Measurements from ENCODE around the gene CFAP46.

The CFAP46 gene

DNA sequence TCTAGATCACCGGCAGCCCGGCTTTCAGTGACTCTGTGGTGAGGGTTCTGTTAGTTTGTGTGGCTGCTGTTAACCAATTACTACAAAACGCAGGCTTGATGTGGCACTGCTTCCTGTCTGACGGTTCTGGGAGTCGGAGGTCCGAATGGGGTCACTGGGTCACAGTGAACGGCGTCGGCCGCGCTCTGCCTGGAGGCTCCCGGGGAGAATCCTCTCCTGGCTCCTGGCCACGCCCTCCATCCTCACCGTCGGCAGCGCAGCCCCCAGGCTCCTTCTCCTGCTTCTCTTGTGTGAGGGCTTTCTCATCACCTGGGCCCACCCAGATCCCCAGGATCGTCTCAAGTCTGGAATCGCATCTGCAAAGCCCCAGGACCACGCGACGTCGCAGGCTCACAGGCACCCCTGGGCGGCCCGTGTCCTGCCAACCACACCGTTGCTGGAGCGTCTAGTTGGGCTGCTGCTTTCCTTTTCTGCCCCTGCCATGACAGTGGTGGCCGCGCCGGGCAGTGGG is 124.6 kb downstream of the CFAP46 start:
- FAIRE-seq = no peak

GRCh38 chr10:132816718-132817117 is 125.7 kb downstream of the CFAP46 start:
- no peak for FAIRE-seq

DNA sequence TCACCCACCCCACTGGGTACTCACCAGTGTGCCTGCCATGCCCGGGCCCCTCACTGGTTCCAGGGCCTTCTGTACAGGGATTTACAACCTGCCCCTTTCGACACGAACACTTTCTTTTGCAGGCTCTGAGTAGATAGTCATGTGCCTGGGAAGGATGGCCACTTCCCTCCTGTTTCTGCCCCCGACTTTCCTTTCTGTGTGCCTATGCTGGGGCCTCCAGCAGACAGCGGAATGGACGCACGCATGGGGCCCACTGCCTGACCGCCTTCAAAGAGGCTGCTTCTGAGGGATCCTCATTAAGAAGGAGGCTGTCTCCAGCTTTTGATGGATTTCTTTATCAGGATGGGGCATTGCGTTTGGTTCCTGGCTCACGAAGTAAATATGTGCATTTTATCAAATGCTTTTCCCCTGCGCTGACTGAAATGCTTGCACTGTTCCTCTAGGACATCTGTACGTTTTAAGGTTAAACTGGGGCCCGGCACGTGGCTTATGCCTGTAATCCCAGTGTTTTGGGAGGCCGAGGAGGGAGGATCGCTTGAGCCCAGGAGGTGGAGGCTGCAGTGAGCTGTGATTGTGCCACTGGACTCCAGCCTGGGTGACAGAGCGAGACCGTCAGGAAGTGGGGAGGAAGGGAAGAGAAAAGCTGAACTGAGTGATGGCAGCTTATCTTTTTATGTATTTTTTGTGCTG is 127.1 kb downstream of the CFAP46 start:
- no peak for FAIRE-seq

DNA sequence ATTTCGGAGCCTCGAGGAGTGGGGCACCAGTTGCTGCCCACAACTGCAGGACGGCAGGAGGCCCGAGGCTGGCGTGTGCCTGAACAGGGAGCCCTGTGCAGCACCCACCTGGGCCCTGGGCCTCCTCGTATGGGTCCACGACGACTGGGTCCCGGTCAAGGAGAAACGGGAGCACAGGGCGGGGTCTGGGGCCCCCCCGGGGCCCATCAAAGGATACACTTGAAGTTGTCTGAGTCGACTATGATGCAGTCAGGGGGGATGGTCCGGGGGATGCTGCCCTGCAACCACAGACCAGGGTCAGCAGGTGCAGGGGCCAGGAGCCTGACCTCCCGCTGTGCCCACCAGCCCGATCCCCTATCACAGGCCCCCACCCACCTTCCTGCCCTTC is 127.9 kb downstream of the CFAP46 start:
- no peak for FAIRE-seq

GRCh38 chr10:132813560-132814468 is 128.6 kb downstream of the CFAP46 start:
- no peak for FAIRE-seq

- FAIRE-seq = no peak
Measured at GRCh38 chr10:132813001-132813401, 129.4 kb downstream of the CFAP46 start.

DNA sequence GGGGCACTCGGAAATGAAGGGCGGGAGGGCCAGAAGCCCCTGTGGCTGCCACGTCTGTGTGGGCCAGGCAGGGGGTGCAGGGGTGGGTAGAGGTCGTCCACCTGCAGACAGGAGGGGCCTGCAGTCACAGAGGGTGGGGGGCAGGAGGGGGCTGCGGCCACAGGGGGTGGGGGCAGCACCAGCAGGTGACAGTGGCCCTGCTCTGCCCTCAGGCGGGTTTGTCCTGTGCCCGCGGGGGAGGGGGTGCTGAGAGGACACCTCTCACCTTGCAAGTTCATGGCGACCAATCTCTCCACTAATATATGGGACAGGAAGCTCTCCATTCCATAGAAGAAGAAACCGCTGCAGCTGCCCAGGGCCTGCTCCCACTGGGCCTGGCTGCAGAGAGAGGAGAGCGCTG is 129.8 kb downstream of the CFAP46 start:
- no peak for FAIRE-seq

- no peak for FAIRE-seq
Measured at GRCh38 chr10:132811891-132812481, 130.4 kb downstream of the CFAP46 start.

DNA sequence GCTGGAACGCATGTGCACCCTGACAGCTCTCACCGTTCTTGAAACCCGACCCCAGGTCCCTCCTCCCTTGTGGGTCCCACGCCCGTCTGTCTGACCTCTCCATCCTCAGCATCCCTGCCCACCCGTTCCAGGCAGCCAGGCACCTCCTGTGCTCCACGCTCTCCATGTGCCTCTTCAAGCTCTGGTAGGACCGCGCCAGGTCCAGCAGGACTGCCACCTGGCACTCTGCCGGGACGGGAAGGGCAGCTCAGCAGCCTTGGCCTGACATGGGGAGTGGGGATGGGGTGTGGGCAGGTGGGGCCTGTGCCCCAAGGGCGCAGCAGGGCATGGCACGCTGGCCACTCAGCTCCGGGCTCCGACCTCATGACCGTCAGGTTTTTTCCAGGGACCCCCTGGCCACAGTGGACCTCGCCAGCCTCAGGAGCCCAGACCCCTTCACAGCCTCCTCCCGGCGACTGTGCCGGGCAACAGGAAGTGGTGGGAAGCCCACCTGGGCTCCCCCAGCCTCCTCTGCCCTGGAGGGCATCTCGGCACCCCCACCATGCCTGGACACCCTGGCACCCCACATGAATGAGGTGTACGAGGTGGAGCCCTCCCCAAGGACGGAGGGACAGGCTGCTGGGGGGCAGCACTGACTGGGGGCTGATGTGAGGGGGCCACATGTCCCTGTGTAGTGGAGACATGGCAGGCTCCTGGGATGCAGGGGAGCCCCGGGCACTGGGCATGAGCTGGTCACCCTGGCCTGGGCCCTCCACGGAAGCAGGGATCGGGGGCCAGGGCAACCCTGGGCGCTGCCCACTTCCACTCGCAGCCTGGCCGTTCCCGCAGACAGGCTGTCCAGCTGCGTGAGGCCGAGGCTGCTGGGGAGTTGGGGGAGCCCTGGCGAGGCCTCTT is 131.3 kb downstream of the CFAP46 start:
- FAIRE-seq = no peak

- FAIRE-seq = no peak
Measured at GRCh38 chr10:132810141-132810806, 132.1 kb downstream of the CFAP46 start.

DNA sequence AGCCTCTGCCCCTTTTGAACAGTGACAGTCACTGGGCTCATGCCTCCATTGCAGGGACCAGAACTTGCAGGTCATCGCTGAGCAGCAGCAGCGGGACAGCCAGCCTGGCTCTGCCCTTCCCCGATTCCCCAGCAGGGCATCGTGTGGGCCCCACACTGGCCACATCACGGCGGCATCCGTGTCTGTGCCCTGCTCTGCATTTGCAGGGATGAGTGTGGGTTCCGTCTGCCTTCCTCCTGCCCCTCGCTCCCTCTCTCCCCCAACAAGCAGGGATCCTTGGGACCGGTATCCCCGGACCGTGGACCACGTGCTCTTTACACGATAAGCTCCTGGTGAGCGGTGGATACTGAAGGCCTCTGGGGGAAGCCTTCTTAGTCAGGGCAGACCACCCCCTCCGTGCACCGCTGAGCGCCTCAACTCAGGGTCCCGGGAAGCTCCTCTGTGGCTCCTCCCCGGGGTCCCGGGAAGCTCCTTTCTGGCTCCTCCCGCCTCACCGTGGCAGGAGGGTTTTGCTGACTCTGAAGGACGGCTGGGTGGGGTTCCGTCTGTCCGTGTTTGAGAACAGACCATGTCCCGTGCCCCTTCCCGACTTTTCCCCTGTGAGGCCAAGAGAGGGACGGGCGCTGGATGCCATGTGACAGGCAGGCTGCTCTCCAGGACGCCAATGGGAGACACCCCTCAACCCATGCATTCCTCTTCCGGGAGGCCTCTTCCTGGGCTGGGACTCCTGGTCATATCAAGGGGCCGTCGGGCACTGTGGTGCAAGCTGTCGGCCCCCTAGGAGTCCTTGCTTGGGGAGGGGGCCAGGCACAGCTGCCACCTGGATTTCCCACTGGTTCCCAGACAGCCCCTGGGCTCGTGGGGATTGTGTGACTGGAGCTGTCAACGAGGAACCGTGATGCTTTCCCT is 132.9 kb downstream of the CFAP46 start:
- FAIRE-seq = no peak

- FAIRE-seq = no peak
Measured at GRCh38 chr10:132808383-132809231, 133.8 kb downstream of the CFAP46 start.

DNA sequence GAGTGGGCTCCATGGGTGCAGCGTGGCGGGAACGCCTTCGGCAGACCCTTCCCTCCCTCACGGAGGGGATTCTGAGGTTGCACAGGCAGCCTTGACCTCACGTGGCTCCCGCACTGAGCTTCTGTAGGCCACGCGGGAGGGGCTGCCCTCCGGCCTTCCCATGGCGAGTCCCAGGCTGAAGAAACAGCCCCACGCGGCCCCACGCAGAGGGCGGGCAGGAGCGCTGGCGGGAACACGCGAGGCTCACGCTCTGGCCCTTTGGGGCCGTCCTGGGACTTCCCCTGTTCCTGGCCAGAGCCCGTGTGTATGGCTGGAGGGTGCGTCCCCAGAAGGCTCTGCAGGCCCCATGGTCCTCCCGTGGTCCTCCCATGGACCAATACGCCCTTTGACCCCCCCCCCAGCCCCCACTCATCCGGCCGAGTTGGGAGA is 134.7 kb downstream of the CFAP46 start:
- FAIRE-seq = no peak

DNA sequence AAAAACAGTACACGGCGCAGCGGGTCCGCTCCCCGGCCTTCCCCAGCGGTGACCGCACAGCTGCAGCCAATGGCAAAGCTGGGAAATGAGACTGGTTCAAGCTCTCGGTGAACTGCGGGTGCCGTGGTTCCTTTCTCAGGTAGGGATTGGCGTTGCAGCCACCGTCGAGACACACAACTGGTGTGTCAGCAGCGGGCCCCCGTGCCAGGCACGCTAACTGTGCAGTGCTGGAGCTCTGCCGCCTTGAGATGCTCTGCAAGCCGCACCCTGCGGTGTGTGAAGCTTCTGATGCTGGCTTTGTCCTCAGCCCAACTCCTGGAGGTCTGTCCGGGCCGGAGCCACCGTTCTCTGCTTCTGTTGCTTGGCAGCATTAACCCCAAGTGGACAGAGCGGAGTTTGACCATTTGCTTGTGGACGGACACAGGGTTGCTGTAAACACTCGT is 135.8 kb downstream of the CFAP46 start:
- no peak for FAIRE-seq

DNA sequence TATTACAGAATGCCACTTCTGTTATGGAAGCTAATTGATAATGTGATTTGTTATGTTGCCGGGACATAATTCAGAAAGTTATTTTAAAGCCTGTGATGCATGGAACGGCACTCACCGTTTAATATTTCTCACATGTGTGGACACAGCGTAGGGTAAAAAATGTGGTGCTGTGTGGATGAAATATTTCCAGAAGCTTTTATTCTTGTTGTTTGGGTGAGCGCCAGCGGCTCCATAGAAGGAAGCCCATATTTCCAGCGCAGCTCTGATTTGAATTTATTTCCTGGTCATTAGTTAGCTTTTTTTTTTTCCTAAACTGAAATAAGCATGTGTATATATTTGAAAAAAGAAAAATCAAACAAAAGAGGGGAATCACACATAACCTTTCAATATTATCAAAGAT is 136.3 kb downstream of the CFAP46 start:
- FAIRE-seq = no peak

DNA sequence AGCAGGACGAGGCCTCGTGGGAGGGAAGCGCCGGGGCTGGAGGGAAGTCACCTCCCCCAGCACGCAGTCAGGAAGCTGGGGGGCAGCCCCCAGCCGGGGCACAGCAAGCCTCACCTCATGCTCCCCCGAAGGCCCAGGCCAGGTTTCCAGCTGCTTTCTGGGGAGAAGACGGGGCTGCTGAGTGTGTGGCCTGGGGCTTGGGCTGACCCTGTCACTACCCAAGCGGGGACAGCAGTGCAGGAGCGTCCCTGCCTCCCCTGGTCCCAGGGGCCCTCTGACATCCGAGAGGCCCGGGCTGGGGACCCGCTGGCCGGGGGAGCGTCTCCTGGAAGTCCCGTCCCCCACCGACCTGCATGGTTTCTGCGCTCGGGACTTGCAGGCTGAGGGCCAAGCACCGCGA is 136.8 kb downstream of the CFAP46 start:
- no peak for FAIRE-seq

- no peak for FAIRE-seq
Measured at GRCh38 chr10:132804785-132805426, 137.5 kb downstream of the CFAP46 start.

DNA sequence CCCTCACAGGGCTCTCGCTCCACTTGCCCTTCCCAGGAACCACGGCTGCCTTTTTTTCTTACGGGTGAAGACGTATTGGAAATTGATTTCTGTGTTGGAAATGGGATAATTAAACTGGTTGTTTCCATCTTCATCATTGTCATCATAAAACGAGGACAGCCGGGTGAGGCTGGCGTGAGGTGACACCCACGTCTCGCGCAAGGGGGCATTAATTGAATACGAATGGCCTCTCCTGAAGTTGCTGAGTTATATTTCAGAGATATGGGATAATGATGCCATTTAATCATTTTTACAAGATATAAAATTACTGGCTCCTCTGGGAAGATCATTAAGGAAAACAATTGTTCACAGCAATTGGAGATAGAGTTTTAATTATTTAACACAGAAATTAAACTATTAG is 138.1 kb downstream of the CFAP46 start:
- no peak for FAIRE-seq

Data from TTC549 (cell line).